HepG2 (cell line): ENCODE measurements around the gene CPXM1. TPM values are rescaled to one million over a fixed set of nuclear protein-coding genes. Genes with fewer than 3 reads are reported as not detected.

Experiments used
- ATAC-seq: fragments of 200-7000 bp; cut with Tn5 transposase; 3 replicates; pipeline ENCODE4 v1.9.1; 2020; ENCODE audit warnings: mild to moderate bottlenecking, moderate library complexity
- BruUV-seq: library from RNA; stranded (reverse); fragments of 400-500 nt; replicated peaks from 2 replicates; lab custom pipeline; 2021; lab: Mats Ljungman, UMichigan
- CTCF ChIA-PET: fragments of 300-600 bp; formaldehyde crosslinking; extraction: SDS; loops from one replicate; lab custom pipeline; 2021; ENCODE audit warnings: low total read pairs, inconsistent platforms, low intra/inter-chr PET ratio; lab: Yijun Ruan, JAX
- POLR2A ChIA-PET: fragments of 350-600 bp; sonication (Branson Sonifier 250); formaldehyde crosslinking; loops from one replicate; lab custom pipeline; 2020; ENCODE audit warnings: antibody characterized with exemption, inconsistent platforms; lab: Yijun Ruan, JAX
- DNase-seq: peaks from one replicate; pipeline ENCODE4 v3.0.0-alpha.2; 2015; ENCODE audit warnings: low spot score
- FAIRE-seq: peaks from 3 replicates; lab custom pipeline; 2011; peaks lifted over from hg19 to GRCh38; lab: Jason Lieb, UNC
- H2AFZ ChIP-seq: one replicate; pipeline ENCODE4 v1.6.1; 2011; ENCODE audit warnings: low read length, inconsistent platforms
- H3K27ac ChIP-seq: fragments of 300-600 bp; 3 replicates; pipeline ENCODE4 v1.8.0; 2011; ENCODE audit warnings: mixed run types, mild to moderate bottlenecking, mixed read lengths, low read length, inconsistent platforms; ENCODE audit not compliant: insufficient read depth; ENCODE audit errors: extremely low read length
- H3K27me3 ChIP-seq, 2 experiments: fragments of 200-600 bp in 1 of 2; 2 replicates in 1 of 2; 3 replicates in 1 of 2; pipeline versions ENCODE4 v1.6.0 to v1.8.0; 2011; ENCODE audit warnings: low read length in 2 of 2, mild to moderate bottlenecking in 2 of 2, moderate library complexity in 2 of 2, inconsistent platforms in 1 of 2; ENCODE audit not compliant: insufficient read depth in 2 of 2, control insufficient read depth in 1 of 2
- H3K36me3 ChIP-seq, 2 experiments: fragments of 200-600 bp in 1 of 2; replicated peaks in 1 of 2; 2 replicates in 1 of 2; 3 replicates in 1 of 2; pipeline versions ENCODE4 v1.5.1 to v1.8.0; 2011; ENCODE audit warnings: low read length in 2 of 2, inconsistent platforms in 1 of 2; ENCODE audit not compliant: insufficient read depth in 2 of 2, control insufficient read depth in 1 of 2
- H3K4me1 ChIP-seq: 2 replicates; pipeline ENCODE4 v1.5.1; 2012; ENCODE audit warnings: low read length, inconsistent platforms; ENCODE audit not compliant: insufficient read depth
- H3K4me2 ChIP-seq: 2 replicates; pipeline ENCODE4 v1.6.0; 2011; ENCODE audit warnings: low read depth, low read length, inconsistent platforms
- H3K4me3 ChIP-seq, 3 experiments: fragments of 200-600 bp in 1 of 3; sonication (generic), shearing (Covaris generic) in 1 of 3; replicated peaks in 1 of 3; 2 replicates each; pipeline ENCODE4 v1.5.1; 2011 to 2016; ENCODE audit warnings: low read length in 3 of 3, inconsistent platforms in 2 of 3, low read depth in 2 of 3, mild to moderate bottlenecking in 2 of 3, control low read depth in 1 of 3, mixed read lengths in 1 of 3; ENCODE audit not compliant: insufficient read depth in 1 of 3
- H3K79me2 ChIP-seq: one replicate; pipeline ENCODE4 v1.6.1; 2011; ENCODE audit warnings: low read length, inconsistent platforms; ENCODE audit not compliant: insufficient read depth
- H3K9ac ChIP-seq: 2 replicates; pipeline ENCODE4 v1.6.0; 2011; ENCODE audit warnings: mild to moderate bottlenecking, low read depth, low read length, inconsistent platforms; ENCODE audit not compliant: insufficient read depth
- H3K9me3 ChIP-seq: 2 replicates; pipeline ENCODE4 v1.5.1; 2012; ENCODE audit warnings: mild to moderate bottlenecking, low read length
- H4K20me1 ChIP-seq: 2 replicates; pipeline ENCODE4 v1.6.0; 2011; ENCODE audit warnings: inconsistent platforms, mild to moderate bottlenecking, low read length, moderate library complexity; ENCODE audit not compliant: insufficient read depth
- BCL6 ChIP-seq: IDR thresholded peaks from 2 replicates; pipeline ENCODE4 v1.6.1; 2016; ENCODE audit warnings: missing genetic modification reagents, missing compliant biosample characterization
- CBX1 ChIP-seq: IDR thresholded peaks from one replicate; pipeline ENCODE4 v1.6.1; 2016; ENCODE audit warnings: antibody characterized with exemption, low read depth
- JDP2 ChIP-seq: sonication (generic); formaldehyde crosslinking; IDR thresholded peaks from 2 replicates; pipeline ENCODE4 v1.8.1; 2022; ENCODE audit warnings: missing genetic modification reagents, borderline replicate concordance
- RAD21 ChIP-seq: fragments of 450-650 bp; formaldehyde crosslinking; IDR thresholded peaks from 2 replicates; pipeline ENCODE4 v1.5.0; 2020; ENCODE audit warnings: mild to moderate bottlenecking
- ZC3H13 ChIP-seq: sonication (generic); formaldehyde crosslinking; IDR thresholded peaks from 2 replicates; pipeline ENCODE4 v1.8.1; 2023; ENCODE audit warnings: mild to moderate bottlenecking, missing genetic modification reagents, moderate library complexity
- ZEB1 ChIP-seq: IDR thresholded peaks from 2 replicates; pipeline ENCODE4 v1.6.1; 2012; ENCODE audit warnings: mild to moderate bottlenecking, low read depth, inconsistent platforms; ENCODE audit not compliant: insufficient replicate concordance
- ZMYM3 ChIP-seq: sonication (generic); formaldehyde crosslinking; IDR thresholded peaks from 2 replicates; pipeline ENCODE4 v1.5.1; 2020; ENCODE audit warnings: mild to moderate bottlenecking, missing genetic modification reagents
- ZNF496 ChIP-seq: sonication (generic); formaldehyde crosslinking; IDR thresholded peaks from 2 replicates; pipeline ENCODE4 v1.8.1; 2023; ENCODE audit warnings: mild to moderate bottlenecking, moderate library complexity, missing genetic modification reagents; ENCODE audit not compliant: insufficient replicate concordance
- ZNF781 ChIP-seq: sonication (generic); formaldehyde crosslinking; IDR thresholded peaks from 2 replicates; pipeline ENCODE4 v1.5.1; 2020; ENCODE audit warnings: borderline replicate concordance, mild to moderate bottlenecking, missing genetic modification reagents; ENCODE audit errors: not compliant biosample characterization
- WGBS: methylation state at CpG from one replicate; pipeline ENCODE4 v1.1.6; 2017; ENCODE audit warnings: low lambda C conversion rate; 5-methylcytosine and 5-hydroxymethylcytosine counted together
- in situ Hi-C: cut with HindIII; loops from 2 replicates; pipeline ENCODE4 v1.10.0; 2017; ENCODE audit warnings: low pct_unique_long_range_greater_than_20kb; ENCODE audit not compliant: extremely low pct_ligation_motif_present
- intact Hi-C: fragments of 100-400 bp; cut with micrococcal nuclease; formaldehyde crosslinking; loops from one replicate; pipeline ENCODE4 v1.10.0; 2022; ENCODE audit not compliant: unreplicated experiment
- polyA plus RNA-seq, 8 experiments: library from polyadenylated mRNA; depleted of rRNA in 3 of 8; stranded (reverse) in 7 of 8; unstranded in 1 of 8; fragments of >200 nt; fragmentation: Illumina TruSeq in 4 of 8; extraction: Trizol in 4 of 8; gene quantifications; 2 replicates each; pipeline versions ENCODE4 v1.2.1 to v1.2.3, GENCODE V29; 2011 to 2016; ENCODE audit warnings: low read depth in 4 of 8, missing spikeins in 1 of 8, mixed read lengths in 1 of 8; ENCODE audit not compliant: insufficient read depth in 1 of 8
- total RNA-seq, 5 experiments: library from RNA; depleted of rRNA; stranded (reverse); fragments of >200 nt; fragmentation: Illumina TruSeq; extraction: Trizol; gene quantifications; 2 replicates each; pipeline ENCODE4 v1.2.3, GENCODE V29; 2016; ENCODE audit warnings: low read depth in 1 of 5
- TF ChIP-seq, protein P1 (sequence below): sonication (generic); formaldehyde crosslinking; IDR thresholded peaks from 2 replicates; pipeline ENCODE4 v1.8.1; 2022; ENCODE audit warnings: low read depth, mild to moderate bottlenecking, missing genetic modification reagents
- TF ChIP-seq, protein P2 (sequence below): sonication (generic); formaldehyde crosslinking; IDR thresholded peaks from 2 replicates; pipeline ENCODE4 v1.8.0; 2022; ENCODE audit warnings: mild to moderate bottlenecking, missing genetic modification reagents, moderate library complexity
- TF ChIP-seq, protein P3 (sequence below): sonication (generic); formaldehyde crosslinking; IDR thresholded peaks from 2 replicates; pipeline ENCODE4 v1.9.0; 2021; ENCODE audit warnings: mild to moderate bottlenecking, missing genetic modification reagents

Gene CPXM1
- total and polyA plus RNA-seq, 2 of the 13 experiments (the other 11 are each of a cell fraction or from before 2014, with no cell fraction given): 0.07 TPM; not detected in 1

DNA sequence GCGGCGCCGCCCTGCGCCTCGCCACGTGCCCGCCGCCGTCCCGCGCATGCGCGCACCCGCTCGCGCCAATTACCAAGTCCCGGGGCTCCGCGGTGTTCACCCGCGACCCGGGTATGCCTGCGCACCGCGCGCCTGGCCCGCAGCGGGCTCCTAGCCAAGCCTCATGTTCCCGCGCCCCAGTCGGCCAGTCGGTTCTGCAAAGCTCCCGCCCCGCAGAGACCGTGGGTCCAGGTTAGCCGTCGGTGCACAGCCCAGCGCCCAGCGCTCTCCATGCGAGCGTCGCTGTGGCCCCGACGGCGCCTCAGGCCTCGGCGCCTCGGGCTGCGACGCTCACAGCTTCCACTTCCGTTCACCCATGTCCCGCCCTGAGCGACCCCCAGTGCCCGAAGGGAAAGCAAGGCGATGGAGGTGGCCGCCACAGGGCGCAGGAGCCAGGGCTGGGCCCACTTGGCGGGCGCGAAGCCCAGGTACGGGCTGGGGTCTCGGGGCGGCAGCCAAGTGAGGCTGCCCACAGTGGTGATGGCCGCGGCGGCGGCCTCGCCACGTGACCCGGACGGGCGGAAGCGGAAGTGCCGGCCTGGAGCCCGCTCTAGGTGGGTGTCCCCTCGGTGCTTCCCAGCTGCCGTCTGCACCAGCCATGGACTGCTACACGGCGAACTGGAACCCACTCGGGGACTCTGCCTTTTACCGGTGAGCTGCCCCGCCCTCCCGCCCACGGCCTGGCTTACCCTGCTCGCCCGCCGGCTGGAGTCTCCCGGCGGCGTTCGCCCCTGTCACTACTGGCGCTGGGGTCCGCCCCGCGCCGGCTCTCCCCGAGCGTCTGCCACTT is 39.9 kb upstream of the CPXM1 start, which contains the start of the genes PCED1A and VPS16:
TSS of gene PCED1A (minus strand) at position 518 of the 829 bp plus-strand sequence. CDS start 743 bp downstream, outside the sequence.
TSS of gene VPS16 (plus strand) at position 608 of the 829 bp plus-strand sequence. CDS start at position 638, 30 bp downstream.
- 35% methylated on average over 77 of the region's 98 CpGs for WGBS
- H3K9me3 ChIP-seq: no peaks in the 10 kb centered on the region
- H3K27ac ChIP-seq: peak within 1 kb of the TSS; percentile 76
- H3K4me1 ChIP-seq: peaks cover 37% of the 10 kb centered on the region
- H3K9ac ChIP-seq: peak within 1 kb of the TSS; percentile 88
- no TSS peak for BruUV-seq
- H3K4me2 ChIP-seq: peak within 1 kb of the TSS; percentile 77
- peaks cover 8% of the 10 kb centered on the region for H3K79me2 ChIP-seq
- H3K36me3 ChIP-seq: peaks cover 4 to 11% of the 10 kb centered on the region in 2 experiments; a peak in 3 of 5 replicates
- H4K20me1 ChIP-seq: no peaks in the 10 kb centered on the region
- peak within 1 kb of the TSS; percentile 92 for H2AFZ ChIP-seq
- DNase-seq (peak; percentile 84), ATAC-seq (peak; percentile 99), FAIRE-seq (no peak)
- intact Hi-C loops (no loop called here), in situ Hi-C loops (loop anchor here (10.0 kb wide), 1 partner anchor 86 kb away; no protein-coding TSS in a partner anchor)
- peak within 1 kb of the TSS; percentile 71 to 97 (median 74) for H3K4me3 ChIP-seq
- POLR2A ChIA-PET: interaction anchor here (0.6 to 1.9 kb wide), 11 partner anchors 8 to 205 kb away, joined by 3 to 12 read pairs (median 4); partner anchors contain the start of genes MRPS26 and PTPRA
- CTCF ChIA-PET: no interaction called here
- H3K27me3 ChIP-seq: no peaks in the 10 kb centered on the region; a peak in 1 of 5 replicates
- TF ChIP-seq, protein P1, sequence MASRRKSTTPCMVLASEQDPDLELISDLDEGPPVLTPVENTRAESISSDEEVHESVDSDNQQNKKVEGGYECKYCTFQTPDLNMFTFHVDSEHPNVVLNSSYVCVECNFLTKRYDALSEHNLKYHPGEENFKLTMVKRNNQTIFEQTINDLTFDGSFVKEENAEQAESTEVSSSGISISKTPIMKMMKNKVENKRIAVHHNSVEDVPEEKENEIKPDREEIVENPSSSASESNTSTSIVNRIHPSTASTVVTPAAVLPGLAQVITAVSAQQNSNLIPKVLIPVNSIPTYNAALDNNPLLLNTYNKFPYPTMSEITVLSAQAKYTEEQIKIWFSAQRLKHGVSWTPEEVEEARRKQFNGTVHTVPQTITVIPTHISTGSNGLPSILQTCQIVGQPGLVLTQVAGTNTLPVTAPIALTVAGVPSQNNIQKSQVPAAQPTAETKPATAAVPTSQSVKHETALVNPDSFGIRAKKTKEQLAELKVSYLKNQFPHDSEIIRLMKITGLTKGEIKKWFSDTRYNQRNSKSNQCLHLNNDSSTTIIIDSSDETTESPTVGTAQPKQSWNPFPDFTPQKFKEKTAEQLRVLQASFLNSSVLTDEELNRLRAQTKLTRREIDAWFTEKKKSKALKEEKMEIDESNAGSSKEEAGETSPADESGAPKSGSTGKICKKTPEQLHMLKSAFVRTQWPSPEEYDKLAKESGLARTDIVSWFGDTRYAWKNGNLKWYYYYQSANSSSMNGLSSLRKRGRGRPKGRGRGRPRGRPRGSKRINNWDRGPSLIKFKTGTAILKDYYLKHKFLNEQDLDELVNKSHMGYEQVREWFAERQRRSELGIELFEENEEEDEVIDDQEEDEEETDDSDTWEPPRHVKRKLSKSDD: peak; percentile 96
- peak; percentile 67; the same call in 1 of the 2 replicates for TF ChIP-seq JDP2 (CRISPR knock-in tag)
- peak; percentile 10 for TF ChIP-seq ZNF496
- peak; percentile 94 for TF ChIP-seq ZC3H13 (CRISPR knock-in tag)
- TF ChIP-seq ZNF781 (CRISPR knock-in tag): peak; percentile 97
- peak; percentile 81 for TF ChIP-seq RAD21
- TF ChIP-seq ZMYM3 (CRISPR knock-in tag): 0 out of 2 replicates have a peak, but pooled peaks have one; percentile 20
- TF ChIP-seq, protein P2, sequence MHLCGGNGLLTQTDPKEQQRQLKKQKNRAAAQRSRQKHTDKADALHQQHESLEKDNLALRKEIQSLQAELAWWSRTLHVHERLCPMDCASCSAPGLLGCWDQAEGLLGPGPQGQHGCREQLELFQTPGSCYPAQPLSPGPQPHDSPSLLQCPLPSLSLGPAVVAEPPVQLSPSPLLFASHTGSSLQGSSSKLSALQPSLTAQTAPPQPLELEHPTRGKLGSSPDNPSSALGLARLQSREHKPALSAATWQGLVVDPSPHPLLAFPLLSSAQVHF (CRISPR knock-in tag): peak; percentile 95
- TF ChIP-seq, protein P3, sequence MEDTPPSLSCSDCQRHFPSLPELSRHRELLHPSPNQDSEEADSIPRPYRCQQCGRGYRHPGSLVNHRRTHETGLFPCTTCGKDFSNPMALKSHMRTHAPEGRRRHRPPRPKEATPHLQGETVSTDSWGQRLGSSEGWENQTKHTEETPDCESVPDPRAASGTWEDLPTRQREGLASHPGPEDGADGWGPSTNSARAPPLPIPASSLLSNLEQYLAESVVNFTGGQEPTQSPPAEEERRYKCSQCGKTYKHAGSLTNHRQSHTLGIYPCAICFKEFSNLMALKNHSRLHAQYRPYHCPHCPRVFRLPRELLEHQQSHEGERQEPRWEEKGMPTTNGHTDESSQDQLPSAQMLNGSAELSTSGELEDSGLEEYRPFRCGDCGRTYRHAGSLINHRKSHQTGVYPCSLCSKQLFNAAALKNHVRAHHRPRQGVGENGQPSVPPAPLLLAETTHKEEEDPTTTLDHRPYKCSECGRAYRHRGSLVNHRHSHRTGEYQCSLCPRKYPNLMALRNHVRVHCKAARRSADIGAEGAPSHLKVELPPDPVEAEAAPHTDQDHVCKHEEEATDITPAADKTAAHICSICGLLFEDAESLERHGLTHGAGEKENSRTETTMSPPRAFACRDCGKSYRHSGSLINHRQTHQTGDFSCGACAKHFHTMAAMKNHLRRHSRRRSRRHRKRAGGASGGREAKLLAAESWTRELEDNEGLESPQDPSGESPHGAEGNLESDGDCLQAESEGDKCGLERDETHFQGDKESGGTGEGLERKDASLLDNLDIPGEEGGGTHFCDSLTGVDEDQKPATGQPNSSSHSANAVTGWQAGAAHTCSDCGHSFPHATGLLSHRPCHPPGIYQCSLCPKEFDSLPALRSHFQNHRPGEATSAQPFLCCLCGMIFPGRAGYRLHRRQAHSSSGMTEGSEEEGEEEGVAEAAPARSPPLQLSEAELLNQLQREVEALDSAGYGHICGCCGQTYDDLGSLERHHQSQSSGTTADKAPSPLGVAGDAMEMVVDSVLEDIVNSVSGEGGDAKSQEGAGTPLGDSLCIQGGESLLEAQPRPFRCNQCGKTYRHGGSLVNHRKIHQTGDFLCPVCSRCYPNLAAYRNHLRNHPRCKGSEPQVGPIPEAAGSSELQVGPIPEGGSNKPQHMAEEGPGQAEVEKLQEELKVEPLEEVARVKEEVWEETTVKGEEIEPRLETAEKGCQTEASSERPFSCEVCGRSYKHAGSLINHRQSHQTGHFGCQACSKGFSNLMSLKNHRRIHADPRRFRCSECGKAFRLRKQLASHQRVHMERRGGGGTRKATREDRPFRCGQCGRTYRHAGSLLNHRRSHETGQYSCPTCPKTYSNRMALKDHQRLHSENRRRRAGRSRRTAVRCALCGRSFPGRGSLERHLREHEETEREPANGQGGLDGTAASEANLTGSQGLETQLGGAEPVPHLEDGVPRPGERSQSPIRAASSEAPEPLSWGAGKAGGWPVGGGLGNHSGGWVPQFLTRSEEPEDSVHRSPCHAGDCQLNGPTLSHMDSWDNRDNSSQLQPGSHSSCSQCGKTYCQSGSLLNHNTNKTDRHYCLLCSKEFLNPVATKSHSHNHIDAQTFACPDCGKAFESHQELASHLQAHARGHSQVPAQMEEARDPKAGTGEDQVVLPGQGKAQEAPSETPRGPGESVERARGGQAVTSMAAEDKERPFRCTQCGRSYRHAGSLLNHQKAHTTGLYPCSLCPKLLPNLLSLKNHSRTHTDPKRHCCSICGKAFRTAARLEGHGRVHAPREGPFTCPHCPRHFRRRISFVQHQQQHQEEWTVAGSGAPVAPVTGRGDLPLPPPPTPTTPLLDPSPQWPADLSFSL (CRISPR knock-in tag): 0 out of 2 replicates have a peak, but pooled peaks have one; percentile 48
- peak; percentile 70 for TF ChIP-seq BCL6
- peak; percentile 19 for TF ChIP-seq ZEB1
- TF ChIP-seq CBX1: peak; percentile 90
